ENCODE results near the gene SHISA2.

SHISA2 gene

DNA sequence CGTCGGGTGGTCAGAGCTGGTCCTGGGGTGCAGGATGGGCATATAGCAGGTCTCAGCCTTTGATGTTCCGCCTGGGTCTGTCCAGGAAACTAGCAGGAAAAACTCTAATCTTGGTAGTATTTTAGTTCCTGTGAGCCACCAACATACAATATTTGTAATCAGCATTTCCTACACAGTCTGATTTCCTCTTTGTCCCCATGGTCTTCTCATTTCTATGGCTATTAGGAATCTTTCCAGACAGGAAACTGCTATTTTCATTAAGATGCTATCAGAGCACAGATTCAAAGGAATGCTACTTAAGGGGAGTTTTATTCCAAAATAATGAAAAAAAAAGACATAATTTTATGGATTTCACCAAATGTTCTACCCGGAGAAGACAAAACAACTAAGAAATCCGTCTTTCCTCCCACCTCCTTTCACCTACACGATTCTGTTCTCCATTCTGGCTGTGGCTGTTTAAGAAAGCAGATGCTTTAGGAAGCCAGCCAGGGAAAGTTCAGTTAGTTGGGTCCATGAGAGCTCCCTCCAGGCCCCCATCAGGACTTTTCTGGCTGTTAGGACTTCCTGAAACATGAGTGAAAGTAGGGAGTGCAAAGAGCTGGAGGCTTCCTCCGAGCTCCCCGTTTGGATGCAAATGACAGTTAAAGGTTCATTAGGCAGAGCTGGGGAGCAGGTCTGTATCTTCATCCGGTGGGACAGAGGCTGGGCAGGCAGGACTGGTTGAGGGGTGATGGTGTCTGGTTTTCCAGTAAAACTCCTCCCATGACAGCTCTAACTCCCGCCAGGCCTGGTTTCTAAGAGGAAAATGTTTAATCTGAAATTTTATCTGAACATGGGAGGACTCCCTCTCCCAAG is 36.3 kb downstream of the SHISA2 start:
- H3K27ac ChIP-seq (ENCODE audit: extremely low read depth, low read depth, low read length) = no peak overlapping the region
- H3K9me3 ChIP-seq (ENCODE audit: control insufficient read depth, insufficient read depth, low read depth, low read length) = no peaks in the 10 kb centered on the region
- TF ChIP-seq, protein P1, sequence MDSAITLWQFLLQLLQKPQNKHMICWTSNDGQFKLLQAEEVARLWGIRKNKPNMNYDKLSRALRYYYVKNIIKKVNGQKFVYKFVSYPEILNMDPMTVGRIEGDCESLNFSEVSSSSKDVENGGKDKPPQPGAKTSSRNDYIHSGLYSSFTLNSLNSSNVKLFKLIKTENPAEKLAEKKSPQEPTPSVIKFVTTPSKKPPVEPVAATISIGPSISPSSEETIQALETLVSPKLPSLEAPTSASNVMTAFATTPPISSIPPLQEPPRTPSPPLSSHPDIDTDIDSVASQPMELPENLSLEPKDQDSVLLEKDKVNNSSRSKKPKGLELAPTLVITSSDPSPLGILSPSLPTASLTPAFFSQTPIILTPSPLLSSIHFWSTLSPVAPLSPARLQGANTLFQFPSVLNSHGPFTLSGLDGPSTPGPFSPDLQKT (IDR thresholded peaks at IDR 0.05; ENCODE audit: borderline replicate concordance, low read depth, low read length) = no peak
- TF ChIP-seq ZNF660 (tag by site-specific recombination; IDR thresholded peaks at IDR 0.05) = no peak
- no peak for TF ChIP-seq ZNF239 (tag by site-specific recombination; IDR thresholded peaks at IDR 0.05)
- TF ChIP-seq ZNF560 (tag by site-specific recombination; IDR thresholded peaks at IDR 0.05; ENCODE audit: borderline replicate concordance) = no peak
- TF ChIP-seq ZNF596 (tag by site-specific recombination; IDR thresholded peaks at IDR 0.05) = no peak
- TF ChIP-seq, protein P2, sequence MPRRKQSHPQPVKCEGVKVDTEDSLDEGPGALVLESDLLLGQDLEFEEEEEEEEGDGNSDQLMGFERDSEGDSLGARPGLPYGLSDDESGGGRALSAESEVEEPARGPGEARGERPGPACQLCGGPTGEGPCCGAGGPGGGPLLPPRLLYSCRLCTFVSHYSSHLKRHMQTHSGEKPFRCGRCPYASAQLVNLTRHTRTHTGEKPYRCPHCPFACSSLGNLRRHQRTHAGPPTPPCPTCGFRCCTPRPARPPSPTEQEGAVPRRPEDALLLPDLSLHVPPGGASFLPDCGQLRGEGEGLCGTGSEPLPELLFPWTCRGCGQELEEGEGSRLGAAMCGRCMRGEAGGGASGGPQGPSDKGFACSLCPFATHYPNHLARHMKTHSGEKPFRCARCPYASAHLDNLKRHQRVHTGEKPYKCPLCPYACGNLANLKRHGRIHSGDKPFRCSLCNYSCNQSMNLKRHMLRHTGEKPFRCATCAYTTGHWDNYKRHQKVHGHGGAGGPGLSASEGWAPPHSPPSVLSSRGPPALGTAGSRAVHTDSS (tag by site-specific recombination; IDR thresholded peaks at IDR 0.05) = no peak
- TF ChIP-seq, protein P3, sequence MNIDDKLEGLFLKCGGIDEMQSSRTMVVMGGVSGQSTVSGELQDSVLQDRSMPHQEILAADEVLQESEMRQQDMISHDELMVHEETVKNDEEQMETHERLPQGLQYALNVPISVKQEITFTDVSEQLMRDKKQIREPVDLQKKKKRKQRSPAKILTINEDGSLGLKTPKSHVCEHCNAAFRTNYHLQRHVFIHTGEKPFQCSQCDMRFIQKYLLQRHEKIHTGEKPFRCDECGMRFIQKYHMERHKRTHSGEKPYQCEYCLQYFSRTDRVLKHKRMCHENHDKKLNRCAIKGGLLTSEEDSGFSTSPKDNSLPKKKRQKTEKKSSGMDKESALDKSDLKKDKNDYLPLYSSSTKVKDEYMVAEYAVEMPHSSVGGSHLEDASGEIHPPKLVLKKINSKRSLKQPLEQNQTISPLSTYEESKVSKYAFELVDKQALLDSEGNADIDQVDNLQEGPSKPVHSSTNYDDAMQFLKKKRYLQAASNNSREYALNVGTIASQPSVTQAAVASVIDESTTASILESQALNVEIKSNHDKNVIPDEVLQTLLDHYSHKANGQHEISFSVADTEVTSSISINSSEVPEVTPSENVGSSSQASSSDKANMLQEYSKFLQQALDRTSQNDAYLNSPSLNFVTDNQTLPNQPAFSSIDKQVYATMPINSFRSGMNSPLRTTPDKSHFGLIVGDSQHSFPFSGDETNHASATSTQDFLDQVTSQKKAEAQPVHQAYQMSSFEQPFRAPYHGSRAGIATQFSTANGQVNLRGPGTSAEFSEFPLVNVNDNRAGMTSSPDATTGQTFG (tag by site-specific recombination; IDR thresholded peaks at IDR 0.05; ENCODE audit: borderline replicate concordance) = no peak
- TF ChIP-seq ZNF155 (tag by site-specific recombination; IDR thresholded peaks at IDR 0.05) = no peak
- no peak for TF ChIP-seq ZNF24 (tag by site-specific recombination; IDR thresholded peaks at IDR 0.05)
- TF ChIP-seq, protein P4, sequence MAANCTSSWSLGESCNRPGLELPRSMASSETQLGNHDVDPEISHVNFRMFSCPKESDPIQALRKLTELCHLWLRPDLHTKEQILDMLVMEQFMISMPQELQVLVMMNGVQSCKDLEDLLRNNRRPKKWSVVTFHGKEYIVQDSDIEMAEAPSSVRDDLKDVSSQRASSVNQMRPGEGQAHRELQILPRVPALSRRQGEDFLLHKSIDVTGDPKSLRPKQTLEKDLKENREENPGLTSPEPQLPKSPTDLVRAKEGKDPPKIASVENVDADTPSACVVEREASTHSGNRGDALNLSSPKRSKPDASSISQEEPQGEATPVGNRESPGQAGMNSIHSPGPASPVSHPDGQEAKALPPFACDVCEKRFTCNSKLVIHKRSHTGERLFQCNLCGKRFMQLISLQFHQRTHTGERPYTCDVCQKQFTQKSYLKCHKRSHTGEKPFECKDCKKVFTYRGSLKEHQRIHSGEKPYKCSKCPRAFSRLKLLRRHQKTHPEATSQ (tag by site-specific recombination; IDR thresholded peaks at IDR 0.05) = no peak
- TF ChIP-seq ZSCAN30 (tag by site-specific recombination; IDR thresholded peaks at IDR 0.05) = no peak
- no peak for TF ChIP-seq ZNF548 (tag by site-specific recombination; IDR thresholded peaks at IDR 0.05)
- TF ChIP-seq, protein P5, sequence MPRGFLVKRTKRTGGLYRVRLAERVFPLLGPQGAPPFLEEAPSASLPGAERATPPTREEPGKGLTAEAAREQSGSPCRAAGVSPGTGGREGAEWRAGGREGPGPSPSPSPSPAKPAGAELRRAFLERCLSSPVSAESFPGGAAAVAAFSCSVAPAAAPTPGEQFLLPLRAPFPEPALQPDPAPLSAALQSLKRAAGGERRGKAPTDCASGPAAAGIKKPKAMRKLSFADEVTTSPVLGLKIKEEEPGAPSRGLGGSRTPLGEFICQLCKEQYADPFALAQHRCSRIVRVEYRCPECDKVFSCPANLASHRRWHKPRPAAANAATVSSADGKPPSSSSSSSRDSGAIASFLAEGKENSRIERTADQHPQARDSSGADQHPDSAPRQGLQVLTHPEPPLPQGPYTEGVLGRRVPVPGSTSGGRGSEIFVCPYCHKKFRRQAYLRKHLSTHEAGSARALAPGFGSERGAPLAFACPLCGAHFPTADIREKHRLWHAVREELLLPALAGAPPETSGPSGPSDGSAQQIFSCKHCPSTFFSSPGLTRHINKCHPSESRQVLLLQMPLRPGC (tag by site-specific recombination; IDR thresholded peaks at IDR 0.05) = no peak
- ChIA-PET POLR2A (no interaction called here), CTCF (no interaction called here)
- H3K36me3 ChIP-seq (ENCODE audit: control insufficient read depth in 2 of 2, insufficient read depth in 1 of 2, low read length in 2 of 2) = no peaks in the 10 kb centered on the region
- H3K4me3 ChIP-seq (ENCODE audit: low read depth, low read length) = no peak overlapping the region
- peaks cover 5% of the 10 kb centered on the region; the same call in 1 of the 2 replicates for H3K4me1 ChIP-seq (ENCODE audit: control insufficient read depth, insufficient read depth, low read length)

DNA sequence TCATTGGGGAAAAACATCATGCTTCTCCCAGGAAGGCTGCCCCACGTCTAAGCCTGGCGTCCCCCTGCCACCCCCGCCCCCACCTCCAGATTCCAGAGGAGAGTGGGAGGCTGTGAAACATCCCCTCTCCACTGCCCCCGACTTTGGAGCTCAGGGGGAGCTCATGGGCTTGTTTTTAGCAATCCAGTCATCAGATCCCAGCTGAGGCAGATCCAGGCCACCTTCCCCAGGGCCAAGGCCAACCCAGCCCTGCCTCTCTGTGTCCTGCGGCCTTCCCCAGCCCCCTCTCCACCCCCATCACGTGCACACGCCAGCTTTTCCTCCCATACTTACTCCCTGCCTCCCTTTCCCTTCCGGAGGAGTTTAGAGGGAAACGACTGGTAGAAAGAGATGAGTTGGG is 38.8 kb downstream of the SHISA2 start:
- Histone ChIP-seq H3K27ac (ENCODE audit: extremely low read depth, low read depth, low read length) (no peak overlapping the region), H3K4me3 (ENCODE audit: low read depth, low read length) (no peak overlapping the region), H3K4me1 (ENCODE audit: control insufficient read depth, insufficient read depth, low read length) (no peaks in the 10 kb centered on the region), H3K9me3 (ENCODE audit: control insufficient read depth, insufficient read depth, low read depth, low read length) (no peaks in the 10 kb centered on the region), H3K36me3 (ENCODE audit: control insufficient read depth in 2 of 2, insufficient read depth in 1 of 2, low read length in 2 of 2) (no peaks in the 10 kb centered on the region)
- ChIA-PET CTCF (no interaction called here), POLR2A (no interaction called here)
- TF ChIP-seq, protein P6, sequence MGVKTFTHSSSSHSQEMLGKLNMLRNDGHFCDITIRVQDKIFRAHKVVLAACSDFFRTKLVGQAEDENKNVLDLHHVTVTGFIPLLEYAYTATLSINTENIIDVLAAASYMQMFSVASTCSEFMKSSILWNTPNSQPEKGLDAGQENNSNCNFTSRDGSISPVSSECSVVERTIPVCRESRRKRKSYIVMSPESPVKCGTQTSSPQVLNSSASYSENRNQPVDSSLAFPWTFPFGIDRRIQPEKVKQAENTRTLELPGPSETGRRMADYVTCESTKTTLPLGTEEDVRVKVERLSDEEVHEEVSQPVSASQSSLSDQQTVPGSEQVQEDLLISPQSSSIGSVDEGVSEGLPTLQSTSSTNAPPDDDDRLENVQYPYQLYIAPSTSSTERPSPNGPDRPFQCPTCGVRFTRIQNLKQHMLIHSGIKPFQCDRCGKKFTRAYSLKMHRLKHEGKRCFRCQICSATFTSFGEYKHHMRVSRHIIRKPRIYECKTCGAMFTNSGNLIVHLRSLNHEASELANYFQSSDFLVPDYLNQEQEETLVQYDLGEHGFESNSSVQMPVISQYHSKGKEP (tag by site-specific recombination; IDR thresholded peaks at IDR 0.05) = no peak
- TF ChIP-seq, protein P7, sequence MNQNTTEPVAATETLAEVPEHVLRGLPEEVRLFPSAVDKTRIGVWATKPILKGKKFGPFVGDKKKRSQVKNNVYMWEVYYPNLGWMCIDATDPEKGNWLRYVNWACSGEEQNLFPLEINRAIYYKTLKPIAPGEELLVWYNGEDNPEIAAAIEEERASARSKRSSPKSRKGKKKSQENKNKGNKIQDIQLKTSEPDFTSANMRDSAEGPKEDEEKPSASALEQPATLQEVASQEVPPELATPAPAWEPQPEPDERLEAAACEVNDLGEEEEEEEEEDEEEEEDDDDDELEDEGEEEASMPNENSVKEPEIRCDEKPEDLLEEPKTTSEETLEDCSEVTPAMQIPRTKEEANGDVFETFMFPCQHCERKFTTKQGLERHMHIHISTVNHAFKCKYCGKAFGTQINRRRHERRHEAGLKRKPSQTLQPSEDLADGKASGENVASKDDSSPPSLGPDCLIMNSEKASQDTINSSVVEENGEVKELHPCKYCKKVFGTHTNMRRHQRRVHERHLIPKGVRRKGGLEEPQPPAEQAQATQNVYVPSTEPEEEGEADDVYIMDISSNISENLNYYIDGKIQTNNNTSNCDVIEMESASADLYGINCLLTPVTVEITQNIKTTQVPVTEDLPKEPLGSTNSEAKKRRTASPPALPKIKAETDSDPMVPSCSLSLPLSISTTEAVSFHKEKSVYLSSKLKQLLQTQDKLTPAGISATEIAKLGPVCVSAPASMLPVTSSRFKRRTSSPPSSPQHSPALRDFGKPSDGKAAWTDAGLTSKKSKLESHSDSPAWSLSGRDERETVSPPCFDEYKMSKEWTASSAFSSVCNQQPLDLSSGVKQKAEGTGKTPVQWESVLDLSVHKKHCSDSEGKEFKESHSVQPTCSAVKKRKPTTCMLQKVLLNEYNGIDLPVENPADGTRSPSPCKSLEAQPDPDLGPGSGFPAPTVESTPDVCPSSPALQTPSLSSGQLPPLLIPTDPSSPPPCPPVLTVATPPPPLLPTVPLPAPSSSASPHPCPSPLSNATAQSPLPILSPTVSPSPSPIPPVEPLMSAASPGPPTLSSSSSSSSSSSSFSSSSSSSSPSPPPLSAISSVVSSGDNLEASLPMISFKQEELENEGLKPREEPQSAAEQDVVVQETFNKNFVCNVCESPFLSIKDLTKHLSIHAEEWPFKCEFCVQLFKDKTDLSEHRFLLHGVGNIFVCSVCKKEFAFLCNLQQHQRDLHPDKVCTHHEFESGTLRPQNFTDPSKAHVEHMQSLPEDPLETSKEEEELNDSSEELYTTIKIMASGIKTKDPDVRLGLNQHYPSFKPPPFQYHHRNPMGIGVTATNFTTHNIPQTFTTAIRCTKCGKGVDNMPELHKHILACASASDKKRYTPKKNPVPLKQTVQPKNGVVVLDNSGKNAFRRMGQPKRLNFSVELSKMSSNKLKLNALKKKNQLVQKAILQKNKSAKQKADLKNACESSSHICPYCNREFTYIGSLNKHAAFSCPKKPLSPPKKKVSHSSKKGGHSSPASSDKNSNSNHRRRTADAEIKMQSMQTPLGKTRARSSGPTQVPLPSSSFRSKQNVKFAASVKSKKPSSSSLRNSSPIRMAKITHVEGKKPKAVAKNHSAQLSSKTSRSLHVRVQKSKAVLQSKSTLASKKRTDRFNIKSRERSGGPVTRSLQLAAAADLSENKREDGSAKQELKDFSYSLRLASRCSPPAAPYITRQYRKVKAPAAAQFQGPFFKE (tag by site-specific recombination; IDR thresholded peaks at IDR 0.05; ENCODE audit: borderline replicate concordance) = no peak
- no peak for TF ChIP-seq ZNF169 (tag by site-specific recombination; IDR thresholded peaks at IDR 0.05)

All from HEK293 (cell line).